Gastrocnemius medialis (tissue), 4 donors: Measurements from ENCODE around the gene OGFR. TPM values are rescaled to one million over a fixed set of nuclear protein-coding genes. Genes with fewer than 3 reads are reported as not detected.

Experiments
- ATAC-seq, 2 donors: fragments of 150-250 bp; one replicate each; pipeline ENCODE4 v1.9.1; 2016
- DNase-seq, 2 donors: peaks; one replicate each; pipeline ENCODE4 v3.0.0-alpha.2; 2019
- H3K27ac ChIP-seq, 4 donors: fragments of 200-600 bp; sonication (generic); 1 replicate in 1 of 4; 2 replicates in 3 of 4; pipeline ENCODE4 v1.5.1; 2016 to 2018; ENCODE audit warnings: mild to moderate bottlenecking in 2 of 4, moderate library complexity in 1 of 4
- H3K27me3 ChIP-seq, 3 donors: fragments of 200-600 bp; sonication (generic) in 2 of 3; 1 replicate in 1 of 3; 2 replicates in 2 of 3; pipeline versions ENCODE4 v1.5.1 to v1.6.0; 2016 to 2019; ENCODE audit warnings: mild to moderate bottlenecking in 1 of 3, moderate library complexity in 1 of 3
- H3K36me3 ChIP-seq, 2 donors: fragments of 200-600 bp; sonication (generic) in 1 of 2; one replicate each; pipeline ENCODE4 v1.5.1; 2017 to 2018
- H3K4me1 ChIP-seq, 2 donors: fragments of 200-600 bp; sonication (generic) in 1 of 2; one replicate each; pipeline ENCODE4 v1.5.1; 2016 to 2017; ENCODE audit warnings: mild to moderate bottlenecking in 2 of 2
- H3K4me3 ChIP-seq, 4 donors: fragments of 200-600 bp; sonication (generic) in 3 of 4; 1 replicate in 1 of 4; 2 replicates in 3 of 4; pipeline ENCODE4 v1.5.1; 2016 to 2019; ENCODE audit warnings: mild to moderate bottlenecking in 2 of 4
- H3K9me3 ChIP-seq, 3 donors: fragments of 200-600 bp; sonication (generic) in 2 of 3; 1 replicate in 1 of 3; 2 replicates in 2 of 3; pipeline ENCODE4 v1.5.1; 2016 to 2019
- POLR2A ChIP-seq, 2 donors: fragments of 450-650 bp; IDR thresholded peaks; one replicate each; pipeline ENCODE4 v1.6.1; 2017; ENCODE audit warnings: antibody characterized with exemption in 2 of 2, mild to moderate bottlenecking in 2 of 2, moderate library complexity in 2 of 2
- in situ Hi-C, 4 donors: fragments of 200-750 bp; cut with MboI; loops; one replicate each; pipeline versions ENCODE4 v1.15.0 to v1.8.0; 2017; ENCODE audit warnings: low sequenced_read_pairs in 4 of 4
- intact Hi-C: fragments of 100-400 bp; cut with DNase I; formaldehyde crosslinking; loops from one replicate; pipeline ENCODE4 v1.15.1; 2023; ENCODE audit warnings: low total_unique reads
- total RNA-seq, 4 donors: library from RNA; depleted of rRNA; stranded (reverse); fragments of >200 nt; gene quantifications; one replicate each; pipeline versions ENCODE4 v1.1.0 to v1.2.3, GENCODE V29; 2016
- TF ChIP-seq, protein P1 (sequence below), 5 experiments: fragments of 450-650 bp in 3 of 5; fragments of 200-600 bp in 2 of 5; sonication (generic) in 2 of 5; IDR thresholded peaks in 4 of 5; conservative IDR thresholded peaks in 1 of 5; 1 replicate in 4 of 5; 2 replicates in 1 of 5; pipeline ENCODE4 v1.5.1; 2016 to 2019; ENCODE audit warnings: antibody characterized with exemption in 5 of 5, mild to moderate bottlenecking in 3 of 5, moderate library complexity in 3 of 5

The OGFR gene, protein sequence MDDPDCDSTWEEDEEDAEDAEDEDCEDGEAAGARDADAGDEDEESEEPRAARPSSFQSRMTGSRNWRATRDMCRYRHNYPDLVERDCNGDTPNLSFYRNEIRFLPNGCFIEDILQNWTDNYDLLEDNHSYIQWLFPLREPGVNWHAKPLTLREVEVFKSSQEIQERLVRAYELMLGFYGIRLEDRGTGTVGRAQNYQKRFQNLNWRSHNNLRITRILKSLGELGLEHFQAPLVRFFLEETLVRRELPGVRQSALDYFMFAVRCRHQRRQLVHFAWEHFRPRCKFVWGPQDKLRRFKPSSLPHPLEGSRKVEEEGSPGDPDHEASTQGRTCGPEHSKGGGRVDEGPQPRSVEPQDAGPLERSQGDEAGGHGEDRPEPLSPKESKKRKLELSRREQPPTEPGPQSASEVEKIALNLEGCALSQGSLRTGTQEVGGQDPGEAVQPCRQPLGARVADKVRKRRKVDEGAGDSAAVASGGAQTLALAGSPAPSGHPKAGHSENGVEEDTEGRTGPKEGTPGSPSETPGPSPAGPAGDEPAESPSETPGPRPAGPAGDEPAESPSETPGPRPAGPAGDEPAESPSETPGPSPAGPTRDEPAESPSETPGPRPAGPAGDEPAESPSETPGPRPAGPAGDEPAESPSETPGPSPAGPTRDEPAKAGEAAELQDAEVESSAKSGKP
- total RNA-seq, result 10 to 100 TPM; 21.9 to 52.1 (median 40.5) TPM

DNA sequence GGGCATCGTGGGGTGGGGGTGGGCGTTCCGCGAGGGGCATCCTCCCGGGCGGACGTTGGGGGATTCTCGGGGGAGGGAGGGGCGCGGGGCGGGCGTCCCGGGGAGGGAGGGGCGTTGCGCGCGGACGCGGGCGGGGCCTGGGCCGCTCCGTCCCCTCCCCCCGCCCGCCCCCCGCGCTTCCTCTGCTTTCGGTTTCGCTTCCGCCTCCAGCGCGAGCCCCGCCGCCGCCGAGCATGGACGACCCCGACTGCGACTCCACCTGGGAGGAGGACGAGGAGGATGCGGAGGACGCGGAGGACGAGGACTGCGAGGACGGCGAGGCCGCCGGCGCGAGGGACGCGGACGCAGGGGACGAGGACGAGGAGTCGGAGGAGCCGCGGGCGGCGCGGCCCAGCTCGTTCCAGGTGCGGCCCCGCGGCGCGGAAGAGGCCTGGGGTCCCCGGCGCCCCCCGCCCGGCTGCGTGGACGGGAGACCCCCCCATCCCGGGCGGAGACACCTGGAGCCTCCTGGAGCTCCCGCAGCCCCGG lies at the start of gene OGFR:
OGFR (plus strand) TSS at position 209 of the 528 bp plus-strand sequence; CDS start at position 234, 25 bp downstream.
- in situ Hi-C loops (loop anchor here in 3 of 4 donors (5.0 to 10.0 kb wide), 3 partner anchors 130 to 300 kb away; no protein-coding TSS in a partner anchor), intact Hi-C loops (loop anchor here (1.0 to 10.0 kb wide), 3 partner anchors 10 to 500 kb away; partner anchors contain the start of gene ADRM1)
- H3K4me1 ChIP-seq, result peaks cover 28 to 56% of the 10 kb centered on the region in 2 donors
- H3K27me3 ChIP-seq, result no peaks in the 10 kb centered on the region
- peak in 1 of 2 donors; percentile 49 for DNase-seq
- H3K36me3 ChIP-seq, result peaks cover 0 to 28% of the 10 kb centered on the region in 2 donors
- H3K9me3 ChIP-seq, result no peaks in the 10 kb centered on the region
- peak within 1 kb of the TSS; percentile 63 to 94 (median 76) for H3K4me3 ChIP-seq
- peak; percentile 40 to 49 for ATAC-seq
- H3K27ac ChIP-seq, result peak within 1 kb of the TSS; percentile 67 to 82 (median 72)
- TF ChIP-seq, protein P1, sequence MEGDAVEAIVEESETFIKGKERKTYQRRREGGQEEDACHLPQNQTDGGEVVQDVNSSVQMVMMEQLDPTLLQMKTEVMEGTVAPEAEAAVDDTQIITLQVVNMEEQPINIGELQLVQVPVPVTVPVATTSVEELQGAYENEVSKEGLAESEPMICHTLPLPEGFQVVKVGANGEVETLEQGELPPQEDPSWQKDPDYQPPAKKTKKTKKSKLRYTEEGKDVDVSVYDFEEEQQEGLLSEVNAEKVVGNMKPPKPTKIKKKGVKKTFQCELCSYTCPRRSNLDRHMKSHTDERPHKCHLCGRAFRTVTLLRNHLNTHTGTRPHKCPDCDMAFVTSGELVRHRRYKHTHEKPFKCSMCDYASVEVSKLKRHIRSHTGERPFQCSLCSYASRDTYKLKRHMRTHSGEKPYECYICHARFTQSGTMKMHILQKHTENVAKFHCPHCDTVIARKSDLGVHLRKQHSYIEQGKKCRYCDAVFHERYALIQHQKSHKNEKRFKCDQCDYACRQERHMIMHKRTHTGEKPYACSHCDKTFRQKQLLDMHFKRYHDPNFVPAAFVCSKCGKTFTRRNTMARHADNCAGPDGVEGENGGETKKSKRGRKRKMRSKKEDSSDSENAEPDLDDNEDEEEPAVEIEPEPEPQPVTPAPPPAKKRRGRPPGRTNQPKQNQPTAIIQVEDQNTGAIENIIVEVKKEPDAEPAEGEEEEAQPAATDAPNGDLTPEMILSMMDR (IDR thresholded peaks at IDR 0.05 in 4 of 5, conservative IDR thresholded peaks at IDR 0.05 in 1 of 5), result no peak
- peak; percentile 60 to 72 for TF ChIP-seq POLR2A (IDR thresholded peaks at IDR 0.05)

DNA sequence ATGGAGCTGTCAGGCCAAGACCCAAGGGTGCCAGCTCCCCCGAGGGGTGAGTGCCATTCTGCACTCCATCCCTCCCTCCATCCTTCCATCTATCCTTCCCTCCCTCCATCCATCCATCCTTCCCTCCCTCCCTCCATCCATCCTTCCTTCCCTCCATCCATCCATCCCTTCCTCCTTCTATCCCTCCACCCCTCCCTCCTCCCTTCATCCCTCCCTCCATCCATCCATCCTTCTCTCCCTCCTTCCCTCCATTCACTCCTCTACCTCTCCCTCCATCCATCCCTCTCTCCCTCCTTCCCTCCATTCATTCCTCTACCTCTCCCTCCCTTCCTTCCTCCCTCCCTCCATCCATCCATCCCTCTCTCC lies 49.7 kb upstream of the OGFR start:
- H3K9me3 ChIP-seq, result no peaks in the 10 kb centered on the region
- no peaks in the 10 kb centered on the region for H3K36me3 ChIP-seq
- intact Hi-C loops, result no loop called here
- DNase-seq, result no peak
- TF ChIP-seq, protein P1 (IDR thresholded peaks at IDR 0.05 in 4 of 5, conservative IDR thresholded peaks at IDR 0.05 in 1 of 5), result no peak
- no peak for TF ChIP-seq POLR2A (IDR thresholded peaks at IDR 0.05)
- in situ Hi-C loops, result no loop called here
- no peaks in the 10 kb centered on the region for H3K4me1 ChIP-seq
- H3K27me3 ChIP-seq, result peaks cover 2 to 10% (median 8%) of the 10 kb centered on the region in 3 donors
- no peak overlapping the region for H3K27ac ChIP-seq
- no peak overlapping the region for H3K4me3 ChIP-seq
- no peak for ATAC-seq

DNA sequence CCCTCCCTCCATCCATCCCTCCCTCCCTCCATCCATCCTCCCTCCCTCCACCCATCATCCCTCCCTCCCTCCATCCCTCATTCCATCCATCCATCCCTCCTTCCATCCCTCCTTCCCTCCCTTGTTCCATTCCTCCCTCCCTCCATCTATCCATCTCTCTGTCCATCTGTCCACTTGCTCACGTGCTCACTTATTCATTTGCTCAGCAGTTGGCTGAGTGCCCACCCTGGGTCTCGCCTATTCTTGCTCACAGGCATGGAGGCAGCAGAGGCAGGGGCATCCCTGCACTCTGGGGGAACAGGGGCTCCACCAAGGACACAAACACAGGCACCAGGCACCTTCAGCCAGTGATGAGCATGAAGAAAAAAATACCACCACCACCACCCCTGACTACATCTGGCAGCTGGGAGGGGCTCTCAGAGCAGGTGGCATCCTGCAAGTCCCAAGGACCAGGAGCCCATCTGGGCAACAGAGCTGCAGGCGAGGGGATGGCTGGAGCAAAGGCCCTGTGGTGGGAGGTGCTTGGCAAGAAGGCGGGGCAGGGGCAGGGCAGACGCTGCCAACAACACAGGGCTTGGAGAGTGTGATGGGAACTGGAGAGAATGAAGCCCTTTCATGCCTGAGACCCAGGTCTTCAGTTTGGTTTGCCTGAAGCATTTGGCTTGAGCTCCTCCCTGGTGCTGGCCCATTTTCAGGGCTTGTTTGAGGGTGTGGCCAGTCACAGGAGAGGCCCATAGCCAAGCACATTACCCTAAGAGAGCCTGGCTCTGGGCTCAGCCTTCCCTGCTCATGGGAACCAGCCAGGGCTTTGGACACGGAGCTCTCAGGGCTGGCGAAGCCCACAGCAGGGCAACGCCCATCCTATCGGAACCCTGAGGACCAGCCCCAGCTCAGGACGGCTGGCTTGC lies 48.6 kb upstream of the OGFR start:
- intact Hi-C loops (no loop called here), in situ Hi-C loops (no loop called here)
- no peak for DNase-seq
- no peak for ATAC-seq
- Histone ChIP-seq H3K36me3 (no peaks in the 10 kb centered on the region), H3K4me3 (no peak overlapping the region), H3K27ac (no peak overlapping the region), H3K9me3 (no peaks in the 10 kb centered on the region), H3K27me3 (peaks cover 8 to 13% (median 10%) of the 10 kb centered on the region in 3 donors), H3K4me1 (no peaks in the 10 kb centered on the region)
- no peak for TF ChIP-seq POLR2A (IDR thresholded peaks at IDR 0.05)
- TF ChIP-seq, protein P1 (IDR thresholded peaks at IDR 0.05 in 4 of 5, conservative IDR thresholded peaks at IDR 0.05 in 1 of 5), result no peak

DNA sequence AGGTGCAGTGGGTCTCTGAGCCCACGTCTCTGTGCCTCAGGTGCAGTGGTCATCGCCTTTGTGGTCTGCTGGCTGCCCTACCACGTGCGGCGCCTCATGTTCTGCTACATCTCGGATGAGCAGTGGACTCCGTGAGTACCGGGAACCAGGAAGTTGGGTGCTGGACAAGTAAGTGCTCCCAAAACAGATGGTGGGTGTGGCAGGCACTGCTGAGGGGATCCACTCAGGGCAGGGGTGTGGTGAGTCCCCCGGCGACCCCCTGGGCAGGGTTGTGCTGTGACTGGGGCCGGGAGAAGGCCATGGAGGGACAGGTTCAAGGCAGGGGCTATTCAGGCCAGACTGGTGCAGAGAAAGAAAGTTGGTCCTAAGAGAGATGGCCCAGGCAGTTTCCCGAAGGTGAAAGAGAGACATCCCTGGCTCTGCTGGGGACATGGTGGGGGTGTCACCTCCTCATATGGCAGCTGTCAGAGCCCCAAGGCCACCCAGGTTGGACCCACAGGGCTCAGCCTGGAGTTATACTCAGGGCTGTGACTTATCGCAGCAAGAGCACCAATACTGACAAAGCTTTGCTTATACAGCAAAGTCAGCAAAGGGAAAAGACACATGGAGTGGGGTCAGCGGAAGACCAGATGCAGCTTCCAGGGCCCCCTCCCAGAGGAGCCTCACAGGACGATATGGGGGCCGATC lies 46.3 kb upstream of the OGFR start:
- TF ChIP-seq POLR2A (IDR thresholded peaks at IDR 0.05), result no peak
- TF ChIP-seq, protein P1 (IDR thresholded peaks at IDR 0.05 in 4 of 5, conservative IDR thresholded peaks at IDR 0.05 in 1 of 5), result no peak
- in situ Hi-C loops (no loop called here), intact Hi-C loops (no loop called here)
- H3K27ac ChIP-seq, result no peak overlapping the region
- H3K4me1 ChIP-seq, result no peaks in the 10 kb centered on the region
- H3K36me3 ChIP-seq, result no peaks in the 10 kb centered on the region
- ATAC-seq (no peak), DNase-seq (no peak)
- H3K4me3 ChIP-seq, result no peak overlapping the region
- no peaks in the 10 kb centered on the region for H3K9me3 ChIP-seq
- peaks cover 12 to 14% (median 14%) of the 10 kb centered on the region in 3 donors for H3K27me3 ChIP-seq
